ENCODE results near the gene SLC6A16.
"Not testable (repeated sequence)": the region's sequence is repeated elsewhere in the genome, so short reads cannot be mapped to it uniquely, and the experiment has no call there.

The SLC6A16 gene

GRCh38 chr19:49344505-49345423, 19.8 kb upstream of the SLC6A16 start:
- no peak for DNase-seq

- no peak for DNase-seq
Measured at GRCh38 chr19:49343123-49343522, 18.1 kb upstream of the SLC6A16 start.

DNA sequence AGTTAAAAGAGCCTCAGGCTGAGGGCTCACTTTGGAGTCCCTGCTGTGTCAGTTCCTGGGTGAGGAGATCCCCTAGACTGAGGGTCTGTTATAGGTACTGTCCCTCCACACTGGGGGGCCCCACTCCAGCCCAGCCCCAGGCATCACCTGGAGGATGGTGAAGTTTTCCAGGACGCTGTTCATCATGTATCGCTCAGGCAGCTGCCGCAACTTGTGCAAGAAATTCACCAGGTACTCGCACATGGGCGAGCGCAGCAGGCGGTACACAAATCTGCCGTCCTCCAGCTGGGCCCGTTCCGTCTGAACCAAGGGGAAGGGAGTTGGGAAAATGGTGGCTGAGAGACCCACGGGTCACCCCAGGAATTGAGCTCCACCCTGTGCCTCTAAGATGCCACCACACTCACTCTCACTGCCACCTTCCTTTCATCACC, 17.3 kb upstream of the SLC6A16 start:
- no peak for DNase-seq

- DNase-seq: no peak
Measured at GRCh38 chr19:49340865-49341718, 16.1 kb upstream of the SLC6A16 start.

- peak; percentile 54 for DNase-seq
Measured at GRCh38 chr19:49340069-49340864, 15.3 kb upstream of the SLC6A16 start.

DNA sequence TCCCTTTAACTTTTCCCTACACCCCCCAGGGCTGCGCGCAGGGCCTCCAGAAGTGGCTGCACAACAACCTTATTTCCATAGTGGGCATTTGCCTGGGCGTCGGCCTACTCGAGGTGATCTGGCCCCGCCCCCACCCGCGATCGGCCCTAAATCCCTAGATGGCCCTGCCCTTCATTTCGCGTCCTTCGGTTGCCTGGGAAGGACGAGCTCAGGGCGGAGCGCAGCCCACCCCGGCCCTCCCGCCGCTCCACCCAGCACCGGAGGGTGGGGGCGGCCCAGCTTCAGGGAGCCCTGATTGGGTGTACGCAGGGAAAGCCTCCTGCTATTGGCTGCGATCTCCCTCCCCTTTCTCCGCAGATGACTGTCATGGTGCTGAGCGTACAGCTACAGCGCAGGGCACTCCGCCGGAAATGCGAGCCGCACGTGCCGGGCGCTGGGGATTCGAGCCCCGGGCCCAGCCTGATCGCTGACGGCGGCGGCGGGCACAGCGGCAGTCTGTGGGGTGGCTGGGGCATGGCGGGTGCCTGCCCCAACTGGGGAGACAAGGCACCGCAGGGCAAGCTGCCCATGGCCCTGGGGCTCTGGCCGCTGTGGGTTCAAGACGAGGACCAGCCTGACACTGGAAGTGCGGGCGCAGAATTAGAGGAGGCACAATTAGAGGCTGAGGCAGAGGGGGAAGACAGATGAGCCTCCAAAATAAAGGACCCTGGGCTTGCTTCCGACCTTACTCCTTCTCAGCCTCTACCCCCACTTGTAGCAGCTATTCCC, 14.5 kb upstream of the SLC6A16 start:
- peak; percentile 53 for DNase-seq

GRCh38 chr19:49338691-49339300, 13.8 kb upstream of the SLC6A16 start:
- DNase-seq: peak; percentile 34

GRCh38 chr19:49338023-49338677, 13.2 kb upstream of the SLC6A16 start:
- no peak for DNase-seq

GRCh38 chr19:49337267-49338022, 12.5 kb upstream of the SLC6A16 start:
- DNase-seq: no peak

DNA sequence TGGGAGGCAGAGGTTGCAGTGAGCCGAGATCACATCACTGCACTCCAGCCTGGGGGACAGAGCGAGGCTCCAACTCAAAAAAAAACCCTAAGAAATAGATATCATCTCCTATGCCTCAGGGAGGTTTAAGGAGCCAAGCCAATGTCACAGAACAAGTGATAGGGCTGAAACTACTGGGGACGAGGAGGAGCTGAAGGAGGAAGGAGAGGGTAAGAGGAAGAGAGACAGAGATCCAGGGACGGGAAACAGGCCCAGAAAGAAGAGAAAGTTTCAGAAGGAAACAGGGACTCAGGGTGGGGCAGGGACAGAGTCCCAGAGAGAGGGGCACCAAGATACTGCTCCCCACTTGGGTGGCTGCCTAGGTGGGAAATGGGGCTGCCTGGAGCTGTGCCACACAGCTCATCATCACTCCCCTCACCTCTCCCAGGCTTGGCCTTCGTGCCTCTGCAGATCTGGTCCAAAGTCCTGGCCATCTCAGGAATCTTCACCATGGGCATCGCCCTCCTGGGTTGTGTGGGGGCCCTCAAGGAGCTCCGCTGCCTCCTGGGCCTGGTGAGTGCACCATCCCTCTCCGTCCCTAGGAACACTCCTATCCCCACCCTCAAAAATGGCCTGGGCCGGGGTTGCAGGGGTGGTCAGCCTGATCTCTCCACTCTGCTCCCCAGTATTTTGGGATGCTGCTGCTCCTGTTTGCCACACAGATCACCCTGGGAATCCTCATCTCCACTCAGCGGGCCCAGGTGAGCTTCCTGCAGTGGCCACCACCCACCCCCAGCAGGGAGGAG, 11.7 kb upstream of the SLC6A16 start:
- no peak for DNase-seq

DNA sequence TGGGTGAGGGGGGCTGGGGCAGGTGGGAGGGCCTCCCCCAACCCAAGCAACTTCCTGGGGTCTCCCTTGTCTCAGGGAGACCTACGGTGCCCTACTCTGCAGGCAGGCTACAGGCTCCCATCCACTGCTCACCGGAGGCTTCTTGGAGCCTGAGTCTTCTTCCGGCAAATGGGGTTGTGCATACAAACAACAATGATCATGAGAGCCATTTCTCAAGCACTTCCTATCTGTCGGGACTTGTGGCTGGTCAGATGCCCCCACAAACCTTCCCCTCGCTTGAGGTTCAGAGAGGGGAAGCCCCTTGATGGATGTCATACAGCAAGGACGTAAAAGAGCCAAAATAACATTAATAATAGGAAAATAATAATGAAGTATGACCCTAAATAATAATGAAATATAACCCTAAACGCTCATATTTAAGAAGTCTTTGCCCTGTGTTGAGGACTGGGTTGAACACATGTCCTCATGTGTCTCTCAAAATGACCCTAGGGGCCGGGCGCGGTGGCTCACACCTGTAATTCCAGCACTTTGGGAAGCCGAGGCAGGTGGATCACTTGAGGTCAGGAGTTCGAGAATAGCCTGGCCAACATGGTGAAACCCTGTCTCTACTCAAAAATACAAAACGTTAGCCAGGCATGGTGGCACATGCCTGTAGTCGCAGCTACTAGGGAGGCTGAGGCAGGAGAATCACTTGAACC, 10.9 kb upstream of the SLC6A16 start:
- DNase-seq: no peak

- no peak for DNase-seq
Measured at GRCh38 chr19:49335071-49335783, 10.2 kb upstream of the SLC6A16 start, which contains the start of gene CD37. CD37 (plus strand) TSS chr19:49335406; CDS start chr19:49335541, 135 bp downstream.

- no peak for DNase-seq
Measured at GRCh38 chr19:49333811-49334288, 8.9 kb upstream of the SLC6A16 start.

GRCh38 chr19:49333418-49333805, 8.4 kb upstream of the SLC6A16 start:
- DNase-seq: no peak

- not testable (repeated sequence) for DNase-seq
Measured at GRCh38 chr19:49332691-49333417, 7.9 kb upstream of the SLC6A16 start.

- no peak for DNase-seq
Measured at GRCh38 chr19:49331616-49332055, 6.6 kb upstream of the SLC6A16 start.

DNA sequence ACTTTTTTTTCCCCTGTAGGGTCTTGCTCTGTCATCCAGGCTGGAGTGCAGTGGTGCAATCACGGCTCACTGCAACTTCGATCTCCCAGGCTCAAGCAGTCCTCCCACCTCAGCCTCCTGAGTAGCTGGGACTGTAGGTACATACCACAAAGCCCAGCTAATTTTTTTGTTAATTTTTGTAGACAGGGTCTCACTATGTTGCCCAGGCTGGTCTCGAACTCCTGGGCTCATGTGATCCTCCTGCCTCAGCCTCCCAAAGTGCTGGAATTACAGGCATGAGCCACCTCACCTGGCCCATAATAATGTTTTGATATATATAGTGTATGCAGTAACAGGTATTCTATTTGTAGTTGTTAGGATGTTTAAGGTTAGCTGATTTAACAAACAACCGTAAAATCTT, 6.2 kb upstream of the SLC6A16 start:
- DNase-seq: not testable (repeated sequence)

Measured in NCI-H748 treated with DMSO at 0.1 percent for 48 hours (cell line).